Adrenal gland (tissue), 12 donors: Measurements from ENCODE around the gene IFNGR2. TPM values are rescaled to one million over a fixed set of nuclear protein-coding genes. Genes with fewer than 3 reads are reported as not detected.

Experiments
- DNase-seq, 7 donors: peaks; one replicate each; pipeline ENCODE4 v3.0.0-alpha.2; 2019 to 2020
- H3K27ac ChIP-seq, 5 donors: fragments of 200-600 bp; sonication (generic) in 4 of 5; 1 replicate in 3 of 5; 2 replicates in 2 of 5; pipeline versions ENCODE4 v1.5.1 to v1.8.0; 2016 to 2020; ENCODE audit warnings: mild to moderate bottlenecking in 1 of 5
- H3K27me3 ChIP-seq: fragments of 200-600 bp; 2 replicates; pipeline ENCODE4 v1.8.0; 2021
- H3K36me3 ChIP-seq, 2 donors: fragments of 200-600 bp; replicated peaks in 1 of 2; 1 replicate in 1 of 2; 2 replicates in 1 of 2; pipeline versions ENCODE4 v1.5.1 to v1.8.0; 2018 to 2022
- H3K4me1 ChIP-seq, 2 donors: fragments of 200-600 bp; replicated peaks in 1 of 2; 1 replicate in 1 of 2; 2 replicates in 1 of 2; pipeline versions ENCODE4 v1.5.1 to v1.8.0; 2018 to 2021
- H3K4me3 ChIP-seq, 4 donors: fragments of 200-600 bp; sonication (generic) in 3 of 4; one replicate each; pipeline ENCODE4 v1.5.1; 2016 to 2018
- H3K9me3 ChIP-seq, 3 donors: fragments of 200-600 bp; sonication (generic) in 1 of 3; replicated peaks in 1 of 3; 1 replicate in 2 of 3; 2 replicates in 1 of 3; pipeline versions ENCODE4 v1.5.1 to v1.8.0; 2016 to 2021
- CTCF ChIP-seq, 6 experiments: fragments of 450-650 bp in 4 of 6; fragments of 200-600 bp in 2 of 6; sonication (generic) in 1 of 6; IDR thresholded peaks; 1 replicate in 5 of 6; 2 replicates in 1 of 6; pipeline versions ENCODE4 v1.5.1 to v1.8.0; 2016 to 2021; ENCODE audit warnings: antibody characterized with exemption in 6 of 6, mild to moderate bottlenecking in 2 of 6, moderate library complexity in 1 of 6
- POLR2A ChIP-seq, 2 donors: fragments of 450-650 bp; IDR thresholded peaks; one replicate each; pipeline ENCODE4 v1.6.1; 2017; ENCODE audit warnings: antibody characterized with exemption in 2 of 2, mild to moderate bottlenecking in 2 of 2, moderate library complexity in 1 of 2
- WGBS, 4 donors: extraction: QIAGEN DNeasy Blood & Tissue Kit in 2 of 4; methylation state at CpG; one replicate each; pipeline versions ENCODE4 v1.1.5 to v1.1.7; 2013 to 2017; 5-methylcytosine and 5-hydroxymethylcytosine counted together
- intact Hi-C, 2 donors: fragments of 100-400 bp; cut with DNase I; formaldehyde crosslinking; loops; one replicate each; pipeline versions ENCODE4 v1.14.1 to v1.15.0; 2022 to 2023
- polyA plus RNA-seq, 3 donors: library from polyadenylated mRNA; stranded (reverse); fragments of 200-250 nt in 2 of 3; fragments of 350-450 nt in 1 of 3; fragmentation: Illumina TruSeq in 1 of 3; extraction: RNeasy Lipid Tissue Mini Kit (QIAGEN cat#74804) in 1 of 3; gene quantifications; one replicate each; pipeline ENCODE4 v1.2.3, GENCODE V29; 2013 to 2014
- total RNA-seq, 9 donors: library from RNA; depleted of rRNA in 4 of 9; stranded (reverse); fragments of >200 nt in 4 of 9; fragments of 120-200 nt in 1 of 9; fragmentation: NEBNext Ultra II Directional in 1 of 9; extraction: Animal tissue kit (Norgen Biotek cat#: 25700) in 1 of 9; gene quantifications; one replicate each; pipeline versions ENCODE4 v1.1.0 to v1.2.4, GENCODE V29; 2013 to 2023
- donor health status: healthy with polysubstance abuse.
- donor health status: Bipolar disorder and iron deficiency.
- donor health status: DM: yes; HTN: yes; CAD: no.
- donor health status: DM: no; HTN: no; CAD: no.
- donor health status: DM: no; HTN: no; CAD: no.
- donor health status: DM: yes; HTN: yes; CAD: no.

Gene IFNGR2
- total and polyA plus RNA-seq, 12 donors: 44.5 to 87.4 (median 59.4) TPM

DNA sequence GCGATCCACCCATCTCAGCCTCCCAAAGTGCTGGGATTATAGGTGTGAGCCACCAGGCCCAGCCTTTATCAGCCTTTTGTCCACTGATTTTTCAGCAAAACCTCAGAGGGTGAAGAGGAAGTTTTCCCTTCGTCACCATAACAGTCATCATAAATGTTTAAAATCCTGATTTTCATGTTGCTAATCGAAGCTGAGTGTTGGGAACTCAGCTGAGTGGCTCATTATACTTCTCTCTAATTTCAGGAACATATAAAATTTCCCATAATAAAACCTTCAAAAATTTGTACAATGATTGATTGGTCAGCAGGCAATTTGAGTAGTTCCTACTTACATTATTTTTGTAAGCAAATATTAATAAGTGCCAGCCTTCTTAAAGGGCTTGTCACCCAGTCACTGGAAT is 31.8 kb upstream of the IFNGR2 start:
- WGBS, 4 donors: 78 to 88% (median 80%) methylated on average over 3 of the region's 3 CpGs
- no peak overlapping the region for H3K27ac ChIP-seq
- intact Hi-C loops: loop anchor here (5.0 to 10.0 kb wide), 2 partner anchors 167 to 169 kb away; no protein-coding TSS in a partner anchor
- no peaks in the 10 kb centered on the region for H3K36me3 ChIP-seq
- TF ChIP-seq POLR2A (IDR thresholded peaks at IDR 0.05) (no peak), CTCF (IDR thresholded peaks at IDR 0.05) (no peak)
- no peaks in the 10 kb centered on the region for H3K27me3 ChIP-seq
- H3K4me3 ChIP-seq: no peak overlapping the region
- peak in 1 of 7 donors; percentile 20 for DNase-seq
- H3K4me1 ChIP-seq: peaks cover 0 to 5% of the 10 kb centered on the region in 2 donors
- peaks cover 0 to 10% (median 0%) of the 10 kb centered on the region in 3 donors for H3K9me3 ChIP-seq

DNA sequence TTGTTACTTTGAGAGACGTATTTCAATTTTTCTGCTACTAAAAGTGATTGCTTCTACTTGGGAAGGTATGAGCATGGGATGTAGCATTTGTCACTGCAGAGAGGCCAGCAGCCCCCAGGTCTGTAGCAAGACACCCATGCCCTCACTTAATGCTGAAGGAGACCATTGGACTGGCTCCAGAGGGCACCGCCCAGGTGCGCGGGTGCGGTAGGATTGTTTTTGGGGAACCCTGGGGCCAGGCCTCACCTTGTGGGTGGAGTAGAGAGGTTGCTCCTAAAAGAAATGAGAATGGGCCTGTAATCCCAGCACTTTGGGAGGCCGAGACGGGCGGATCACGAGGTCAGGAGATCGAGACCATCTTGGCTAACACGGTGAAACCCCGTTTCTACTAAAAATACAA is 30.6 kb upstream of the IFNGR2 start:
- Histone ChIP-seq H3K36me3 (no peaks in the 10 kb centered on the region), H3K4me3 (no peak overlapping the region), H3K27me3 (no peaks in the 10 kb centered on the region), H3K4me1 (peaks cover 0 to 5% of the 10 kb centered on the region in 2 donors), H3K27ac (no peak overlapping the region), H3K9me3 (peaks cover 0 to 1% (median 0%) of the 10 kb centered on the region in 3 donors)
- intact Hi-C loops: loop anchor here (5.0 to 10.0 kb wide), 2 partner anchors 168 to 170 kb away; no protein-coding TSS in a partner anchor
- WGBS, 4 donors: 90 to 99% (median 95%) methylated on average over 10 to 12 of the region's 12 CpGs
- TF ChIP-seq CTCF (IDR thresholded peaks at IDR 0.05) (no peak), POLR2A (IDR thresholded peaks at IDR 0.05) (no peak)
- peak in 1 of 7 donors; percentile 31 for DNase-seq

- WGBS, 4 donors: 70 to 85% (median 78%) methylated on average over 2 of the region's 2 CpGs
- no peaks in the 10 kb centered on the region for H3K36me3 ChIP-seq
- DNase-seq: peak in 1 of 7 donors; percentile 30
- H3K4me1 ChIP-seq: peaks cover 0 to 5% of the 10 kb centered on the region in 2 donors
- H3K4me3 ChIP-seq: no peak overlapping the region
- H3K9me3 ChIP-seq: no peaks in the 10 kb centered on the region
- intact Hi-C loops: loop anchor here (5.0 to 10.0 kb wide), 2 partner anchors 169 to 171 kb away; no protein-coding TSS in a partner anchor
- H3K27me3 ChIP-seq: no peaks in the 10 kb centered on the region
- TF ChIP-seq CTCF (IDR thresholded peaks at IDR 0.05) (no peak), POLR2A (IDR thresholded peaks at IDR 0.05) (no peak)
- H3K27ac ChIP-seq: peak overlapping the region; percentile 23 to 88 (median 42)
Observed at GRCh38 chr21:33373451-33373850, 29.8 kb upstream of the IFNGR2 start.

GRCh38 chr21:33374080-33374449 is 29.1 kb upstream of the IFNGR2 start:
- intact Hi-C loops: loop anchor here (5.0 to 10.0 kb wide), 2 partner anchors 169 to 172 kb away; no protein-coding TSS in a partner anchor
- 53 to 72% (median 59%) methylated on average over 2 of the region's 2 CpGs for WGBS, 4 donors
- TF ChIP-seq POLR2A (IDR thresholded peaks at IDR 0.05) (no peak), CTCF (IDR thresholded peaks at IDR 0.05) (no peak)
- Histone ChIP-seq H3K27me3 (no peaks in the 10 kb centered on the region), H3K27ac (peak overlapping the region; percentile 23 to 88 (median 42)), H3K4me1 (peaks cover 0 to 5% of the 10 kb centered on the region in 2 donors), H3K36me3 (no peaks in the 10 kb centered on the region), H3K4me3 (no peak overlapping the region), H3K9me3 (no peaks in the 10 kb centered on the region)
- DNase-seq: no peak
